Gastrocnemius medialis (tissue), 4 donors: ENCODE data around the gene TRPC4. TPM values are rescaled to one million over a fixed set of nuclear protein-coding genes. Genes with fewer than 3 reads are reported as not detected.

Experiments used
- ATAC-seq, 2 donors: fragments of 150-250 bp; one replicate each; pipeline ENCODE4 v1.9.1; 2016
- DNase-seq, 2 donors: peaks; one replicate each; pipeline ENCODE4 v3.0.0-alpha.2; 2019
- H3K27ac ChIP-seq, 4 donors: fragments of 200-600 bp; sonication (generic); 1 replicate in 1 of 4; 2 replicates in 3 of 4; pipeline ENCODE4 v1.5.1; 2016 to 2018; ENCODE audit warnings: mild to moderate bottlenecking in 2 of 4, moderate library complexity in 1 of 4
- H3K27me3 ChIP-seq, 3 donors: fragments of 200-600 bp; sonication (generic) in 2 of 3; 1 replicate in 1 of 3; 2 replicates in 2 of 3; pipeline versions ENCODE4 v1.5.1 to v1.6.0; 2016 to 2019; ENCODE audit warnings: mild to moderate bottlenecking in 1 of 3, moderate library complexity in 1 of 3
- H3K36me3 ChIP-seq, 2 donors: fragments of 200-600 bp; sonication (generic) in 1 of 2; one replicate each; pipeline ENCODE4 v1.5.1; 2017 to 2018
- H3K4me1 ChIP-seq, 2 donors: fragments of 200-600 bp; sonication (generic) in 1 of 2; one replicate each; pipeline ENCODE4 v1.5.1; 2016 to 2017; ENCODE audit warnings: mild to moderate bottlenecking in 2 of 2
- H3K4me3 ChIP-seq, 4 donors: fragments of 200-600 bp; sonication (generic) in 3 of 4; 1 replicate in 1 of 4; 2 replicates in 3 of 4; pipeline ENCODE4 v1.5.1; 2016 to 2019; ENCODE audit warnings: mild to moderate bottlenecking in 2 of 4
- H3K9me3 ChIP-seq, 3 donors: fragments of 200-600 bp; sonication (generic) in 2 of 3; 1 replicate in 1 of 3; 2 replicates in 2 of 3; pipeline ENCODE4 v1.5.1; 2016 to 2019
- CTCF ChIP-seq, 5 experiments: fragments of 450-650 bp in 3 of 5; fragments of 200-600 bp in 2 of 5; sonication (generic) in 2 of 5; IDR thresholded peaks in 4 of 5; conservative IDR thresholded peaks in 1 of 5; 1 replicate in 4 of 5; 2 replicates in 1 of 5; pipeline ENCODE4 v1.5.1; 2016 to 2019; ENCODE audit warnings: antibody characterized with exemption in 5 of 5, mild to moderate bottlenecking in 3 of 5, moderate library complexity in 3 of 5
- POLR2A ChIP-seq, 2 donors: fragments of 450-650 bp; IDR thresholded peaks; one replicate each; pipeline ENCODE4 v1.6.1; 2017; ENCODE audit warnings: antibody characterized with exemption in 2 of 2, mild to moderate bottlenecking in 2 of 2, moderate library complexity in 2 of 2
- in situ Hi-C, 4 donors: fragments of 200-750 bp; cut with MboI; loops; one replicate each; pipeline versions ENCODE4 v1.15.0 to v1.8.0; 2017; ENCODE audit warnings: low sequenced_read_pairs in 4 of 4
- intact Hi-C: fragments of 100-400 bp; cut with DNase I; formaldehyde crosslinking; loops from one replicate; pipeline ENCODE4 v1.15.1; 2023; ENCODE audit warnings: low total_unique reads
- total RNA-seq, 4 donors: library from RNA; depleted of rRNA; stranded (reverse); fragments of >200 nt; gene quantifications; one replicate each; pipeline versions ENCODE4 v1.1.0 to v1.2.3, GENCODE V29; 2016

TRPC4 gene
- total RNA-seq, 4 donors from 2014 or later: 0.20 to 0.75 (median 0.27) TPM; not detected in 1

- no peak overlapping the region for H3K4me3 ChIP-seq
- H3K36me3 ChIP-seq: no peaks in the 10 kb centered on the region
- no peak overlapping the region for H3K27ac ChIP-seq
- no peaks in the 10 kb centered on the region for H3K9me3 ChIP-seq
- DNase-seq (no peak), ATAC-seq (no peak)
- no peaks in the 10 kb centered on the region for H3K27me3 ChIP-seq
- no peaks in the 10 kb centered on the region for H3K4me1 ChIP-seq
- in situ Hi-C loops: no loop called here
- intact Hi-C loops: no loop called here
- no peak for TF ChIP-seq CTCF (IDR thresholded peaks at IDR 0.05 in 4 of 5, conservative IDR thresholded peaks at IDR 0.05 in 1 of 5)
- no peak for TF ChIP-seq POLR2A (IDR thresholded peaks at IDR 0.05)
These were observed 74.2 kb downstream of the TRPC4 start for GRCh38 chr13:37795326-37795725.

DNA sequence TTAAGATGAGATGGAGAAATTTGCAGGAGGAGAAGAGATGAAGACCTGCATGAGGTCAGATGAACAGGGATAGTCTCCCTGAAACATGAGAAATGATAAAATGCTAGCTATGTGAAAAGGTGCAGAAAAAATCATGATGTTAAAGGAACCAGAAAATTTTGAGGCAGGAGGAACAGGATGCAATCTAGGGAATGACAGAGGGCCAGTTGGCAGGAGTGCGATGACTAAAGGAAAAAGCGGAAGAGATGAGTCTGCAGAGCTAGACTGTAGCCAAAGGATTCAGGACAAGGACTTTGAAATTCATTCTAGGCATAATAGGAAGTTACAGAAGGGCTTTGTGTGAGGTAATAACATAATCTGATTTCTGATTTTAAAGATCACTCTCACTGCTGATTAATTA lies 77.9 kb downstream of the TRPC4 start:
- intact Hi-C loops: no loop called here
- Histone ChIP-seq H3K4me1 (no peaks in the 10 kb centered on the region), H3K9me3 (no peaks in the 10 kb centered on the region), H3K27me3 (no peaks in the 10 kb centered on the region), H3K4me3 (no peak overlapping the region), H3K36me3 (no peaks in the 10 kb centered on the region), H3K27ac (no peak overlapping the region)
- in situ Hi-C loops: no loop called here
- no peak for TF ChIP-seq POLR2A (IDR thresholded peaks at IDR 0.05)
- no peak for TF ChIP-seq CTCF (IDR thresholded peaks at IDR 0.05 in 4 of 5, conservative IDR thresholded peaks at IDR 0.05 in 1 of 5)
- no peak for DNase-seq
- ATAC-seq: no peak

DNA sequence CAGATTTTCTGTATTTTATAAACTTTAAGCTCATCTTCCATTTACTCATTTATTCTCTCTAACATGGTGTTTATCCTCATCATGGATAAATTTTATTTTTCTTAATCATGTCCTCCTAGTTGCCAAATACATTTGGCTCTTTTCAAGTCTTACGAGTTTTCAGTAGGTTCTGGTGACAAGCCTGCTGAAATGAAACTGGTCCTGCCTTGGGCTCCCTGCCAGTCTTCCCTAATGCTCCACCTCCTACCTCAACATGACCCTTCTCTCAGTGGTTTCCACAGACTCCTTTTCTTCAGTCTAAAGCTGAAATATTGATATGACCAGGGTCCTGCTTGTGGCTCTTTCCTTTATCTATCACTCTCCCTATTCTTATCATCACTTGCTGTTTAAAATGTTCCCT lies 81.2 kb downstream of the TRPC4 start:
- no peaks in the 10 kb centered on the region for H3K4me1 ChIP-seq
- H3K27me3 ChIP-seq: no peaks in the 10 kb centered on the region
- ATAC-seq (no peak), DNase-seq (no peak)
- no peaks in the 10 kb centered on the region for H3K36me3 ChIP-seq
- no peak for TF ChIP-seq CTCF (IDR thresholded peaks at IDR 0.05 in 4 of 5, conservative IDR thresholded peaks at IDR 0.05 in 1 of 5)
- H3K27ac ChIP-seq: no peak overlapping the region
- H3K9me3 ChIP-seq: no peaks in the 10 kb centered on the region
- intact Hi-C loops: no loop called here
- no peak overlapping the region for H3K4me3 ChIP-seq
- in situ Hi-C loops: no loop called here

DNA sequence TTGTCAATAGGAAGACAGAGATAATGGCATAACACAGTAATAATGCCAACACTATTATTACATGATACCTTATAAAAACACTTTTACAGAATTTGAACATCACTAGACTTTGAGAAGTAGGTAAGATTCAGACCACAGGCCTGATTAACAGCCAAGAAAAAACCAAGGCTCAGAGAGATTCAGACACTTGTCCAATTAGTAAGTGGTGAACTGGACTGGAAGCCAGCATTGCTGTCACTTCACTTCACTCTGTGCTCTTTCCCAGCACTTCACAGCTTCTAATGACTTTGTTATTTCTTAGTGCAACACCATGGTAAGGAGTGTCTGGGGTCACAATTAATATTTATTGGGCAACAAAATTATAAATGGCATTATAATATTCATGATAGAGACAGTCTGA lies 91.9 kb downstream of the TRPC4 start:
- intact Hi-C loops (no loop called here), in situ Hi-C loops (no loop called here)
- TF ChIP-seq CTCF (IDR thresholded peaks at IDR 0.05 in 4 of 5, conservative IDR thresholded peaks at IDR 0.05 in 1 of 5) (no peak), POLR2A (IDR thresholded peaks at IDR 0.05) (no peak)
- DNase-seq (no peak), ATAC-seq (no peak)
- H3K27me3 ChIP-seq: no peaks in the 10 kb centered on the region
- no peak overlapping the region for H3K27ac ChIP-seq
- H3K4me1 ChIP-seq: no peaks in the 10 kb centered on the region
- H3K4me3 ChIP-seq: no peak overlapping the region
- H3K9me3 ChIP-seq: no peaks in the 10 kb centered on the region
- H3K36me3 ChIP-seq: no peaks in the 10 kb centered on the region

GRCh38 chr13:37775871-37776270 lies 93.7 kb downstream of the TRPC4 start:
- DNase-seq (no peak), ATAC-seq (no peak)
- TF ChIP-seq CTCF (IDR thresholded peaks at IDR 0.05 in 4 of 5, conservative IDR thresholded peaks at IDR 0.05 in 1 of 5) (no peak), POLR2A (IDR thresholded peaks at IDR 0.05) (no peak)
- Histone ChIP-seq H3K36me3 (no peaks in the 10 kb centered on the region), H3K4me1 (no peaks in the 10 kb centered on the region), H3K4me3 (no peak overlapping the region), H3K9me3 (no peaks in the 10 kb centered on the region), H3K27ac (no peak overlapping the region), H3K27me3 (no peaks in the 10 kb centered on the region)
- in situ Hi-C loops (no loop called here), intact Hi-C loops (no loop called here)
